Measurements from ENCODE around the gene TCOF1.

The TCOF1 gene

GRCh38 chr5:150357326-150358260, at the start of gene TCOF1:
TSS of gene TCOF1 (plus strand) at chr5:150357697. CDS start at chr5:150357747, 50 bp downstream.
- no peak for TF ChIP-seq CTCF (IDR thresholded peaks at IDR 0.05)

GRCh38 chr5:150309101-150309885, 48.2 kb upstream of the TCOF1 start:
- no peak for TF ChIP-seq CTCF (IDR thresholded peaks at IDR 0.05)

- no peak for TF ChIP-seq CTCF (IDR thresholded peaks at IDR 0.05)
Measured at GRCh38 chr5:150309886-150310239, 47.6 kb upstream of the TCOF1 start.

GRCh38 chr5:150310246-150310645, 47.3 kb upstream of the TCOF1 start:
- no peak for TF ChIP-seq CTCF (IDR thresholded peaks at IDR 0.05)

- no peak for TF ChIP-seq CTCF (IDR thresholded peaks at IDR 0.05)
Measured at GRCh38 chr5:150311015-150311692, 46.3 kb upstream of the TCOF1 start.

- TF ChIP-seq CTCF (IDR thresholded peaks at IDR 0.05), result no peak
Measured at GRCh38 chr5:150312518-150312917, 45.0 kb upstream of the TCOF1 start.

GRCh38 chr5:150313501-150313900, 44.0 kb upstream of the TCOF1 start:
- no peak for TF ChIP-seq CTCF (IDR thresholded peaks at IDR 0.05)
